HG03439 (cell line): ENCODE results near the gene KRTAP5-11.
"Not testable (repeated sequence)": the region's sequence is repeated elsewhere in the genome, so short reads cannot be mapped to it uniquely, and the experiment has no call there.

Experiments used
- ATAC-seq: cut with Tn5 transposase; IDR thresholded peaks from one replicate; pipeline ENCODE4 v1.9.1; 2021; ENCODE audit warnings: mild to moderate bottlenecking, moderate library complexity; ENCODE audit not compliant: unreplicated experiment

KRTAP5-11 gene

DNA sequence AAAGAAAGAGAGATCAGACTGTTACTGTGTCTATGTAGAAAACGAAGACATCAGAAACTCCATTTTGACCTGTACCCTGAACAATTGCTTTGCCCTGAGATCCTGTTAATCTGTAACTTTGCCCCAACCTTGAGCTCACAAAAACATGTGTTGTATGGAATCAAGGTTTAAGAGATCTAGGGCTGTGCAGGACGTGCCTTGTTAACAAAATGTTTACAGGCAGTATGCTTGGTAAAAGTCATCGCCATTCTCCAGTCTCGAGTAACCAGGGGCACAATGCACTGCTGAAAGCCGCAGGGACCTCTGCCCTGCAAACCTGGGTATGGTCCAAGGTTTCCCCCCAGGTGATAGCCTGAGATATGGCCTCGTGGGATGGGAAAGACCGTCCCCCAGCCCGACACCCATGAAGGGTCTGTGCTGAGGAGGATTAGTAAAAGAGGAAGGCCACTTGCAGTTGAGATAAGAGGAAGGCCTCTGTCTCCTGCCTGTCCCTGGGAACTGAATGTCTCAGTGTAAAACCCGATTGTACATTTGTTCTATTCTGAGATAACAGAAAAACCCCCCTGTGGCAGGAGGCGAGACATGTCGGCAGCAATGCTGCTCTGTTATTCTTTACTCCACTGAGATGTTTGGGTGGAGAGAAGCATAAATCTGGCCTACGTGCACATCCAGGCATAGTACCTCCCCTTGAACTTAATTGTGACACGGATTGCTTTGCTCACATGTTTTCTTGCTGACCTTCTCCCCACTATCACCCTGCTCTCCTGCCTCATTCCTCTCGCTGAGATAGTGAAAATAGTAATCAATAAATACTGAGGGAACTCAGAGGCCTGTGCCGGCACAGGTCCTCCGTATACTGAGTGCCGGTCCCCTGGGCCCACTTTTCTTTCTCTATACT is 47.7 kb downstream of the KRTAP5-11 start:
- ATAC-seq: not testable (repeated sequence)

DNA sequence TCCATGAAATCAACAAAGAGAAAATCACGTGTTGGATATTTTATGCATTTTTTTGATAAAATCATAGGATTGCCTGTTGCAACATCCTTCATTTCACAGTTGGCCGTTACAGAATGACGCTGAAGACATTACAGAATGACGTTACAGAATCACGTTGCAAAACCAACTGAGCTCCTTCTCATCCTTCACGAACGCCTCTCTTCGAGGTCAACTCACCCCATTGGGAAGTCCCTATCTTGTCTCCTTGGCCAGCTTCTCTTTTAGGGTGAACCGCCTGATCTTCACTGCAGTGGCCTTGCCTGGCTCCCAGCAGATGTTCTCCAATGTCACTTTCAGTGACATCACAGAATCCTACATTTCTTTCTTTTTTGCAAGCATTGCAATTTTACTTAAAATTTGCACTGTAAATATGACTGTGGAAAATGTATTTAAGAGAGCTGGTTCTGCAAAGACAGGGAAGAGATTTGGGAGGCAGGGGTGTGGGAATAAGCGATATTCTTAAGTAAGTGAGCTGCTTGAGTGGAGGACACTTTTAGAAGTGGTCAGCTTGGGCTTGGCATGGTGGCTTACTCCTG is 50.6 kb downstream of the KRTAP5-11 start:
- no peak for ATAC-seq
